GM19239 (cell line): ENCODE data around the gene KRT23.

Experiments
- DNase-seq: peaks from one replicate; pipeline ENCODE4 v3.0.0; 2011; ENCODE audit warnings: low spot score; ENCODE audit not compliant: insufficient read length
- FAIRE-seq: peaks from 2 replicates; lab custom pipeline; 2011; peaks lifted over from hg19 to GRCh38; lab: Jason Lieb, UNC

KRT23 gene

DNA sequence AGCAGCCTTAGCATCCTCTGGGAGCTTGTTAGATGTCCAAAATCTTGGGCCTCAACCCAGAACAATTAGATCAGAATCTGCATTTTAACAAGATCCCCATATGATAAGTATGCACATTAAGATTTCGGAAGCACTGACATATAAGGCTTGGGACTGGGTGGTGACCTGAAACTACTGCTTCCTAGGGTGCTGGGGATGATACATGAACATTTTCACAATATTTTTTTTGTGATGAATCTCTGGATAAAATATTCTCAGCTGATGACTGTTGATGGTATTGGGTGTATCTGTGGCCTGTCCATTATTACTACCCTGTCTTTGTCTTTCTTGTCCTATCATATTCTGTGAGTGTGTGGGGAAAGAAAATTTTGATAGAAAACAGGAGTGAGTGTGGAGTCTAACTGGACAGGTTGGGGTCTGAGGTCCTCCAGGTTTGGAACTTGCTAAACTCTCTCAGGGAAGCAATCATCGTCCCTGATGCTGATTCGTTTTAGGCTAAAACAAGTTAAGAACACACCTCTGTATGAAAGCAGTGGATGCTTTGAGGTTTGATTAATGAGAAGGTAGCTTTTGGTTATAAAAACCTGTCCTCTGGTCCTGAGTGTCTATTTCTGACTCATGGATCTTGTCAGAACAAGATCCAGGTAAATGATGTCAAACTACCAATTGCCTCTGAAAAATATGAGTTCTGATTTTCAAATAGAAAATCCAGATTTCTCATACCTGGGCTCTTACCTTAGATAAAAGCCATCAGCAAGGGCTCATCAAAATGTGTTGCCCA, 23.2 kb downstream of the KRT23 start:
- FAIRE-seq, result no peak

DNA sequence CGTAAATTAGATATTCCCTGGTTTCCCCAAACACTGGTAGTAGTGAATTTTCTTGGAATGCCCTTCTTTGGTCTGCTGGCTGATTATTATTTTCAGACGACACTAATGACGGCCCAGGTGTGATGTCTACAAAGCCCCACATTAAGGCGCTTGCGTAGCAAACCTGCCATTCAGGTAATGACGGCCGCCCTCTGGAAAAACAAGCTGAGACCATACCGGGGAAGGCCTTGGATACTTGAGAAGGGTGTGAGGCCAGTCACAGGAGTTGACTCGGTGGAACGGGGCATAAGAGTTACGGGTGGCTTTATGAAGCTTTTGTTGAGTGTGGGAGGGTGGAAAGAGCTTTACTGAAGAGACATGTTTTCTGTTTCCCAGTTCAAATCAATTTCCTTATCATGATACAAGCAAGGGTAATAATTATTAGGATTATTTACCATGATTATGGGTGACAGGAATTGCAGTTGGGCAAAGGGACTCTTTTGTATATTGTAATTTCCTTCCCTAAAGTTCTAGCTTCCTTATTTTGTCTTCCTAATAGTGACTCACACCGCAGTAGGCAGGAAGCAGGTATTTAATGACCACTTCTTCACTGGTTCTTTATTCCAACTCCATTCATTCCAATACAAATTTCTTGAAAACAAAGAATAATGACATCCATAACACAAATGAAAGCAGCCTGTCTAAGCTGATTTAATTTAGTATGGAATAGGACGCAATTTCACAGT, 24.8 kb downstream of the KRT23 start:
- no peak for FAIRE-seq
- DNase-seq, result no peak

More for the DNA sequence above, 23.2 kb downstream of the KRT23 start:
- no peak for DNase-seq

DNA sequence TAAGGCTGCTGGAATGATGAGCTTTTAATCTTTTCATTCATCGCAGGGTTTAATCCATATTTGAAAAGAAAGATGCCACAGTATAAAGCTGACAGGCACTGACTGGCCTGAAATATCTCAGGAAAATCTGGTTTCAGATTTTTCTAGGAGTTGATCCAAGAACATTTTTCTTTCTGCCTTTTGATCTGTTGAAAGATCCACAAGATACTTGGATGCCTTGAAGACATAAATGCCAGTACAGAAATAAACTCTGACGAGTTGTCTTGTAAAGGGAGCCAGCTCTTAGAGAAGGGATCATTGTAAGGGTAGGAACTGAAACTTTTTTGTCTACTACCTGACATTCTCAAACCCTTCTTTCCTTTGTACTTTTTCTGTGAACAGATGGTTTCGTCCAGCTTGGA, 27.0 kb downstream of the KRT23 start:
- DNase-seq (no peak), FAIRE-seq (no peak)

DNA sequence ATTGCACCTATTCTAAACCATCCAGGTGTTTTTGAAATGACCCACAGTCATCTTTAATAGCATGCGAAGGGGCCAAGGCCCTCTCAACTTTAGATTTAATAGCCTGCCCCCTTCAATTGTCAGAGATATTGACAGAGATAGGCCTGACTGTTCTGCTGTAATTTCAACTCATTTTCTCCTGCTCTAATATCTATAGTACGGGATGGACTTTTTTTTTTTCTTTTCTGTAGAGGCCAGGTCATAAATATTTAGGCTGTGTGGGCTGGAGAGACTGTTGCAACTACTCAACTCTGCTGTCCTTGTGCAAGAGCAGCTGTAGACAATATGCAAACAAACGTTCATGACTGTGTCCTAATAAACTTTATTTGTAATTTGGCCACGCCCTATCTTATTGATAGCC, 27.7 kb downstream of the KRT23 start:
- FAIRE-seq (no peak), DNase-seq (no peak)

DNA sequence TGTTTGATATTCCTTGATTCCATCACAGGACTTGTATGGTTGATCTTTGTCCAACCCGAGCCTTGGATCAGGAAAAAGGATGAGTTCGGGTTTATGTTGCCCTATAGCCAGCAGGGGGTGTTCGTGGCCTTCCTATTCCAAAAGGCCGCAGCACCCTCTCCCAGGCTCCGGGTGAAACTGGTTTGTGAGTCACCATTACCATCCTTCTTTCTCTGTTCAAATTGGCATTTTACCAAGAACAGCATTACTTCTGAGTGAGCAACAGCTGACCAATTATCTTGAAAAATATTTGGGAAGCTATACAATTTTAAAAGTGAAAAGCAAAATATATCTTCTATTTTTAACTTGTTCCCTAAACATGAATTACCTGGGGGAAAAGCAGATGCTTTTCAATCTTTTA, 28.1 kb downstream of the KRT23 start:
- peak; percentile 66 for FAIRE-seq
- DNase-seq, result peak; percentile 21

- DNase-seq (no peak), FAIRE-seq (no peak)
Observed at GRCh38 chr17:40906613-40907012, 30.8 kb downstream of the KRT23 start.

DNA sequence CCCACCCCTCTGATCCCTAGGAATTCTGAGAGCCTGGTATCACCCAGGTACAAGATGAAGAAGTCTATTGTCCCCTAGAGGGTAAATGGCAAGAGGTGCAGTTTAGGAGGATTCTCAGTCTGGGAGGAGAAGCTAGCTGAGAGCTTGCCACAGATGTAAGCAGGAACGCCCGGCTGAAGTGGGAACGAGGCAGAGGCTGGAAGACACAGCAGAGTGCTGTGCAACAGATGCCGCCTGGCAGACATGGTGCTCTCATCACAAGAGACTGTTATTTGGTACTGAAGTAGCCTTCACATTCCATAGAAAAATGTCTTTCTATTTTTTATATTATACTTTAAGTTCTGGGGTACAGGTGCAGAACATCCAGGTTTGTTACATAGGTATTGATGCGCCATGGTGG, 32.1 kb downstream of the KRT23 start:
- FAIRE-seq, result no peak
- DNase-seq, result no peak

DNA sequence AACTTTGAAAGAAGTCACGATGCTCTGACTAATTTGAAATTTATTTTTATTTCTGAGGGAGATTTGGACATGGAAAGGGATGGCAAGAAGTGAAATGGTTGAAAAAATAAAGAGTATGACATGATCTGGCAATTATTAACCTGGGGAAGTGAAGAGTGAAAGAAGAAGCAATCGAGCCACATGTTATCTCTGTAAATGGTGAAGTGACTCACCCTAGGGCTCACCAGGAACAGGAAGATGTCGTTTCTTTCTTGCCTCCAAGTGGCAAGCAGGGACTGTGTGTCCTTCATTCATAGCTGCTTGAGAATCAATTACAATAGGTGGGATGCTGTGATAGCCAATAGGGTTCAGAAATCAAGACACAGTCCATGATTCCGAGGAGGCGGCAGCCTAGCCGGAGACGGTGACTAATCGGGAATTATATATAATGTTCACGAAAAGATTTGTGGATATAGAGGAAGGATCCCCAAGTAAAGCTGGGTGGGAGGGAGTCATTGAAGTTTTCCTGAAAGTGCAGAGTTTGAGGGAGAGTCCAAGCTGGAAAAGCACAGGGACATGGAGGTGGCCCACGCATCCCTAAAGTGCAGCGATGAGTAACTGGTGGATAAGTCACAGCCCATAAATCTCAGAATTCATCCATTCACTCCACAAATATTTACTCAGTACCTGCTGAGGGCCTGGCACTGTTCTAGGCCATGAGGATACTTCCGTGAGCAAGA, 34.2 kb downstream of the KRT23 start:
- DNase-seq, result peak; percentile 25
- peak; percentile 35 for FAIRE-seq

DNA sequence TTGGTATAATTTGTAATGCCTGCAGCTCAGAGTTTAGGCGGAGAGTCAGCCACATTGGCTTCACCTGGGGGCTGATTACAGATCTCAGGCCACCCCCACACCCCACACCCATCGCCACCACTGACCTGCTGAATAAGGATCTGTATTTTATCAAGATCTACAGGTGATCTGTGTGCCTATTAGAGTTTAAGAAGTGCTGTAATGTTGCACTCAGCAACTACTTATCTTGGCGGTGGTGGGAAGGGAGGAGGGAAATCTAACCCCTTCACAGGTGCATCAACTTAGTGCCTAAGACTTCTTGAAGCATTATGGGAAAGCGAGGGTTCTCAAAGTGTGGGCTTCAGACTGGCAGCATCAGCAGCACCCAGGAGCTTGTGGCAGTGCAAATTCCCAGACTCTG, 34.9 kb downstream of the KRT23 start:
- DNase-seq, result no peak
- no peak for FAIRE-seq

DNA sequence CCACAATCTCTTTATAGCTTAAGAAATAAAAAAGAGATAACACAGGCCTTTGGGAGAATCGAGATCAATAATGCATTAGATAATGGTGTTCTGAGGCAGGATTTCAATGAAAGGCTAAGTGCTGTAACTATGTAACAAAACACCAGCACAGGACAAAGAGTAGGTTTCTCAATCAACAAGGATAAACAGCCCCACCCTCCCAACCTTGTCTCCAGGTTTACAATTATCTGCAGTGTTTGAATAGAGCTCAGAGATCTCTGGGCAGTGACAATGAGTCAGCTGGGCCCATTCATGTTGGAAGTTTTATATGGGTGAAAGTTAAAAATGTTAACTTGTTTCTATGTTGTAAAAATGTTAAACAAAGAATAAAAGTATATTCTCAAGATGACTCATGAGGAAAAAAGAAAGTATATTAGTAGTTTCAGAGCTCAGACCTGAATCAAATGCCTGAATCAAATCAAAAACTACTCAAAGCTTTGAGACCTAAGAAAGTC, 35.4 kb downstream of the KRT23 start:
- no peak for DNase-seq
- FAIRE-seq, result no peak

DNA sequence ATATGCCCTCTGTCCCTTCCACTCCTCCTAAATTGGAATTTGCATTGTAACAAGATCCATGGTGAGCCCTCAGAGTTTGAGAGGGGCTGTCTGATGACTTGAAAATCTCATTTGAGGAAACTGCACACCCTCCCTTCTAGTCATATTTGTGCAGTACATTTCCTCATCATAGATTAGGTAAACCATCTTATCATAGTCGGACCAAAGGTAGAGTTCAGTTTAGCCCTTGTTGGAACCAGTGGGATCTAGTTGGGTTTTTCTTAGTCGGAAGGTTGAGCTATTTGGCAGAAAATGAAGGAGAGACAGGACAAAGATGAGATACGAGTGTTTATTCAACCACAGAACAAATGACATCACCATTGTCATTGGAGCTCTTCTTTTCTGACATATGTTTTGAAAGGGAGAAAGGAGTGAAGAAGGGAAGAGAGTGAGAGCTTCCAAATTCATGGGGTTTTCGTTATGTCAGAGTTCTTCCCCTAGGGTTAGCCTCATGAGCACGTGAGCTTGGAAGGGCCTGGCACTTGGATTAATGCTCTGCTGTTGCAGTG, 36.6 kb downstream of the KRT23 start:
- no peak for DNase-seq
- no peak for FAIRE-seq

DNA sequence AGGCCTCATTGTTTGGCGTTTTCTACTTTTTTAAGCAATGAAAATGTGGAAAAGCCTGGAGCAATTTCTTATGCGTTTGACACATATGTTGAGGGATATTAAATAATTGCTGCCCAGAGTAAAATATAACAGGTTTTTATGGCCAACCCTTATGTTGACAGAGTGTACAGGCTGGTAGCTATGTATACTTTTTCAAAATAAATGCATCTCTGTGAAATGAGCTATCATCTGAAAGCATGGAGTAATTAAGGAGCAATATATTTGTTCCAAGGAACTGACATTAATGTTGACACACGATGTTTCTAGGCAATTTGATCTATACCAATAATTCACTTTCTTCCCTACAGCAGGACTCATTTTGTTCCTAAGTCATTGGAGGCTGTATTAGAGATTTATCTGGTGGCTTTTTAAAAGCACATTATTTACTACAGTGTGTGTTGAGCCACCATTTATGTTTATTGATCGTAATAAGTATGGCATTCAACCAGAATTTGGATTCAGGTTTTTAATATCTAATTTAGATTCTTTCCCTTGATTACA, 40.5 kb downstream of the KRT23 start:
- FAIRE-seq, result no peak
- DNase-seq, result no peak

- no peak for FAIRE-seq
- no peak for DNase-seq
Observed at GRCh38 chr17:40895106-40895730, 42.2 kb downstream of the KRT23 start.

DNA sequence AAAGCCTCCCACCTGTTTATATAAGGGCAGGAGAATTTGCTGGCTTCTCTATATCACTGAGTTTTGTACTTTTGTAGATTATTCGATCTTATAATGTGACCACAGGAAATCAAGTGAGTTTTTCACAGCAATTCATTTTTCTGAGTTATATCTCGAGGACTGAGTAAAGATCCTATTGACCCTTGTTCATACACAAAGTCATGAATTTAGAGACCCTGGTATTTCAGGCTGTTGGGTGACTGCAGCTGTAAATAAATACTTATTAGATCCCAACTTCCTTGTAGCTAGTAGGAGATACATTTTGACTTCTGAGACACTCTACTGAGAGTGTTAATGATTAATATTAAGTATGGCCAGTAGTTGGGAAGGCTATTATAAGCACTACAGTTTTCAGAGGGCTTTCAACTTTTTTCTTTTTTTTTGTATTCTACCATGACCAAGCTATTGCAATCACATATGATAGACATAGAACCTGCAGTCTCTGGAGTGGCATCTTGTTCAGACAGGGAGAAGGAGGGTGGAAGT, 49.2 kb downstream of the KRT23 start:
- FAIRE-seq, result no peak
- DNase-seq, result no peak

DNA sequence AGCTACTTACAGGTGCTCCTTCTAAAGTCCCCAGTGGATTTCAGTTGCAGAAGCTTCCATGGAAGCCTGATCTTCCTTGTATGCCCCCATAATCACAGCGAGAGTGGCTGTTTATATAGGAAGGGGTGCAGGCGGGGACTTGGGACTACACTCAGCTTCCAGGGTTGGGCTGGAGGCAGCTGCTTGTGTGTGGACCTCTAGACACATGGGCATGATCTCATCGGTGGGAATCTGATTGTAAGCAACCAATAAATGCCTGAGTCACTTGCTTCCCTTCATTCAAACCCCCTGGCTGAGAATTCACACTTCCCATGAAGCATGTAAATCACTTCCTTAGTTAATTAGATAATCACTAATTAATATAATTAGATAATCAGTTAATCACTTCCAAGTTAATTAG, 51.4 kb downstream of the KRT23 start:
- DNase-seq, result no peak
- no peak for FAIRE-seq

- DNase-seq (no peak), FAIRE-seq (no peak)
Observed at GRCh38 chr17:40884708-40885512, 52.5 kb downstream of the KRT23 start, which contains the start of gene KRT20. TSS of gene KRT20 (minus strand) at chr17:40885242. CDS start at chr17:40885185, 57 bp downstream.

GRCh38 chr17:40883626-40884334, 53.7 kb downstream of the KRT23 start:
- DNase-seq, result no peak
- FAIRE-seq, result no peak

DNA sequence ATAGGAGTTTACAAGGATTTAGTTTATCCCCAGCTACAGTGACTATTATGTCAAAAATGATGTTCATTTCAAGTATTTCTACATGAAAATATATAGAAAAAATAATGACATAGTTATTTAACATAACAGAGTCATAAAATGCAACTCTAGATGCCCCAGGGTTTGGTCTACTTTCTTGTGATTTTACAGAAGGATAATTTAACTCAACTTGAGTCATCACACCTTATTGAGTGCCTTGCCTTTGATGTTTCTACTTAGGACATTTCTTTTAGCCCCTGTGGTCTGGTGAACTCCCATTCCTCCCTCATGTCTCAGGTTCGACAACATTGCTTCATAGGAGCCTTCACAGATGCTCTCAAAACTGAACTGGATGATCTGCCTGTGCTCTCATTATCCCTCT, 54.4 kb downstream of the KRT23 start:
- no peak for FAIRE-seq
- no peak for DNase-seq
